Measurements from ENCODE around the gene RRP1. TPM values are rescaled to one million over a fixed set of nuclear protein-coding genes. Genes with fewer than 3 reads are reported as not detected.

RRP1 gene
- total and polyA plus RNA-seq, 4 donors: 4.4 to 18.1 (median 17.7) TPM

DNA sequence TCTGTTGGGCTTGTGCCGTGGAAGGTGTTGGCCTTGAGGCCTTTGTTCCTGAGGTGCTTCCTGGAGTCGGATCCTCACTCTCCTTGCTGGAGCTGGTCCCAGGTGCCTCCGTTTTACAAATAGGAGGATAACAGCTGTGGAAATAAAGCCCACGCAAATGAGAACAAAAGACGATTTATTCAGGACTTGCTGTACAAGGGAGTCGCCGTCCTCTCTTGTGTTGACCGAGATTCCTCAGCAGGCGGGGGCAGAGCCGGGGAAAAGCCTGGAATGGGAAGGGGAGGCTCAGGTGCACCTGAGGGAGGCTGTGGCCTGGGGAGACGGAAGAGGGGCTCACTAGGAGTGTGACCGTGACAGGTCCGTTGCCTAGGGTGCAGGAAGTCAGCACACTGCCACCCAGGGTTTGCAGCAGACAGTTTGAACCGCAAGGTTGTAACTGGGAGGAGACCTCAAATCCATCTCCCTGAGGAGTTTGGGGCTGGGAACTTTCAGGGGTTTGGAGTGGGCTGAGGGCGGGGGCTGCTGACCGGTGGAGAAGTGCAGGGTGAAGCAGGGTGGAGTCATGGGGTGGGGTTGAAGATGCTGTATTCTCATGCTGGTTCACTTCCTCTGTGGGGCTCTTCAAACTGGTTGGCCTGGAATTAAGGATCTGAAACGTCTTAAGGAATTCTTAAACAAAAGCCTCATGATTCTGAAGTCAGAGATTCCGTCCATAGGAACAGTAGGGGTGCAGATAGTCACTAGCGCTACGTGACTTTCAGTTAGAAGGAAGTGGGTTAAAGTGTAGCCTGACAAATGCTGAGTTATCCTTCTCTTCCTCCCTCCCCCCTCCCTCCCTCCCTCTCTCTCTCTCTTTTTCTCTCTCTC, 10.7 kb upstream of the RRP1 start:
- WGBS, 2 donors: 65 to 70% methylated on average over 20 of the region's 20 CpGs
- H3K4me3 ChIP-seq (ENCODE audit: low read length in 2 of 2): no peak overlapping the region
- H3K9me3 ChIP-seq (ENCODE audit: control insufficient read depth, low read length): no peaks in the 10 kb centered on the region
- H3K4me1 ChIP-seq (ENCODE audit: control insufficient read depth in 1 of 2, insufficient read depth in 2 of 2, low read length in 2 of 2): no peaks in the 10 kb centered on the region
- no peak overlapping the region for H3K27ac ChIP-seq (ENCODE audit: low read depth in 1 of 2, low read length in 2 of 2)
- H3K27me3 ChIP-seq (ENCODE audit: control insufficient read depth in 1 of 2, insufficient read depth in 2 of 2, low read length in 1 of 2): no peaks in the 10 kb centered on the region
- no peak for ATAC-seq (ENCODE audit: low FRiP score)
- intact Hi-C loops (cut with DNase I): loop anchor here (10.0 kb wide), 2 partner anchors 54 to 94 kb away; no protein-coding TSS in a partner anchor
- no peaks in the 10 kb centered on the region for H3K36me3 ChIP-seq (ENCODE audit: control insufficient read depth in 1 of 2, insufficient read depth in 2 of 2, low read length in 1 of 2)
- DNase-seq: no peak

DNA sequence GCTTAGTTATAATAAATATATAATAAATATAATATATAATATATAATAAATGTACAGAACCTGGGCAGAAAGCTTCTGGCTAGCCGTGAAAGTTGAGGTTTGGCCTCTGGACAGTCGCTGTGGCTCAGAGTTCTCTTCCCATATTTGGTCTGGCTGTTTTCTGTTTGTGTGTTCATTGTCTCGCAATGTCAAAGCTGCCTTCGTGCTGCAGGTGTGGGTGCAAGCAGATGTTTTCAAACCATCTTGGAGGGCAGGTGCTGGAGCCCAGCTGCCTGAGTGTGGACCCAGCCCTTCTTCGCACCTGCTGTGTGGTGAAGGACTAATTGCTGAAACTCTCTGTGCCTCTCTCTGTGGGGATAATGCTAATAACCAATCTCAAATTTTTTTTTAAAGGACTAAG, 9.7 kb upstream of the RRP1 start:
- Histone ChIP-seq H3K4me3 (ENCODE audit: low read length in 2 of 2) (no peak overlapping the region), H3K4me1 (ENCODE audit: control insufficient read depth in 1 of 2, insufficient read depth in 2 of 2, low read length in 2 of 2) (no peaks in the 10 kb centered on the region), H3K27me3 (ENCODE audit: control insufficient read depth in 1 of 2, insufficient read depth in 2 of 2, low read length in 1 of 2) (no peaks in the 10 kb centered on the region), H3K36me3 (ENCODE audit: control insufficient read depth in 1 of 2, insufficient read depth in 2 of 2, low read length in 1 of 2) (no peaks in the 10 kb centered on the region), H3K9me3 (ENCODE audit: control insufficient read depth, low read length) (no peaks in the 10 kb centered on the region), H3K27ac (ENCODE audit: low read depth in 1 of 2, low read length in 2 of 2) (no peak overlapping the region)
- DNase-seq: no peak
- WGBS, 2 donors: 85 to 87% methylated on average over 5 of the region's 5 CpGs
- no peak for ATAC-seq (ENCODE audit: low FRiP score)
- intact Hi-C loops (cut with DNase I): loop anchor here (10.0 kb wide), 2 partner anchors 55 to 95 kb away; no protein-coding TSS in a partner anchor

GRCh38 chr21:43781846-43782245, 7.5 kb upstream of the RRP1 start:
- H3K27me3 ChIP-seq (ENCODE audit: control insufficient read depth in 1 of 2, insufficient read depth in 2 of 2, low read length in 1 of 2): no peaks in the 10 kb centered on the region

GRCh38 chr21:43782431-43783097, 6.8 kb upstream of the RRP1 start:
- ATAC-seq (ENCODE audit: low FRiP score): no peak
- intact Hi-C loops (cut with DNase I): no loop called here
- Histone ChIP-seq H3K4me1 (ENCODE audit: control insufficient read depth in 1 of 2, insufficient read depth in 2 of 2, low read length in 2 of 2) (no peaks in the 10 kb centered on the region), H3K27ac (ENCODE audit: low read depth in 1 of 2, low read length in 2 of 2) (no peak overlapping the region), H3K9me3 (ENCODE audit: control insufficient read depth, low read length) (no peaks in the 10 kb centered on the region), H3K4me3 (ENCODE audit: low read length in 2 of 2) (no peak overlapping the region), H3K27me3 (ENCODE audit: control insufficient read depth in 1 of 2, insufficient read depth in 2 of 2, low read length in 1 of 2) (no peaks in the 10 kb centered on the region), H3K36me3 (ENCODE audit: control insufficient read depth in 1 of 2, insufficient read depth in 2 of 2, low read length in 1 of 2) (no peaks in the 10 kb centered on the region)
- DNase-seq: no peak
- WGBS, 2 donors: 73% methylated on average over 5 of the region's 5 CpGs

More at GRCh38 chr21:43781846-43782245, 7.5 kb upstream of the RRP1 start:
- WGBS, 2 donors: 85 to 89% methylated on average over 6 of the region's 6 CpGs
- Histone ChIP-seq H3K9me3 (ENCODE audit: control insufficient read depth, low read length) (no peaks in the 10 kb centered on the region), H3K4me1 (ENCODE audit: control insufficient read depth in 1 of 2, insufficient read depth in 2 of 2, low read length in 2 of 2) (no peaks in the 10 kb centered on the region), H3K36me3 (ENCODE audit: control insufficient read depth in 1 of 2, insufficient read depth in 2 of 2, low read length in 1 of 2) (no peaks in the 10 kb centered on the region), H3K4me3 (ENCODE audit: low read length in 2 of 2) (no peak overlapping the region), H3K27ac (ENCODE audit: low read depth in 1 of 2, low read length in 2 of 2) (no peak overlapping the region)
- ATAC-seq (ENCODE audit: low FRiP score) (no peak), DNase-seq (no peak)
- intact Hi-C loops (cut with DNase I): no loop called here

DNA sequence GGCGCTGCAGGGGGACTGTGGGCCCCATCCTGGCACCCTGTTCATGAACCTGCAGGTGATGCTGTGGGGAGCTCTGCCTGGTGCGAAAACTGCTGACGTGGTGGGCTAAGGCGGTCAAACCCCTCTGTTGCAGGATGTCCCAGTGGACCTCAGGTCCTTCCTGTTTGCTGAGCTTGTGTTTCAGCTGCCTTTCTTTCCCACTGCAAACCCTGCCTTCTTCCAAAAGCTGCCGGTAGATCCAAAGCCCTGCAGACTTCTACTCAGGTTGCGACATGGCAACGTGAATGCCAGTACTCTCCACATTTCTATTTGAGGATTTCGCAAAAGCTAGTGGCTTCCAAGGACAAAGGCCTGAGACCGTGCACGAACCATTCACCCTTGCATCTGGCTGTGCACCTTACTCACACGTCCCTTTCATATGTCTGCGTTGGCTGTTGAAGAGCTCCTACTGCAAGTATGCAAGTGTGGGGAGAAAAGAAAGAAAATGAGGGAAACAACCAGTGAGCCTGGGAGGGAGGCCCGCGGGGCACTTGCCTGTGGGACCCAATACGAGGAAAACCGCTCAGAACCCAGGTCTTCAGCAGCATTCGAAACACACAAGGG, 6.2 kb upstream of the RRP1 start:
- ATAC-seq (ENCODE audit: low FRiP score) (no peak), DNase-seq (peak in 1 of 2 donors; percentile 66)
- Histone ChIP-seq H3K27ac (ENCODE audit: low read depth in 1 of 2, low read length in 2 of 2) (no peak overlapping the region), H3K4me1 (ENCODE audit: control insufficient read depth in 1 of 2, insufficient read depth in 2 of 2, low read length in 2 of 2) (no peaks in the 10 kb centered on the region), H3K9me3 (ENCODE audit: control insufficient read depth, low read length) (no peaks in the 10 kb centered on the region), H3K27me3 (ENCODE audit: control insufficient read depth in 1 of 2, insufficient read depth in 2 of 2, low read length in 1 of 2) (no peaks in the 10 kb centered on the region), H3K36me3 (ENCODE audit: control insufficient read depth in 1 of 2, insufficient read depth in 2 of 2, low read length in 1 of 2) (no peaks in the 10 kb centered on the region), H3K4me3 (ENCODE audit: low read length in 2 of 2) (no peak overlapping the region)
- intact Hi-C loops (cut with DNase I): no loop called here
- 82 to 83% methylated on average over 17 of the region's 17 CpGs for WGBS, 2 donors

- intact Hi-C loops (cut with DNase I): no loop called here
Observed at GRCh38 chr21:43785134-43785533, 4.2 kb upstream of the RRP1 start.

GRCh38 chr21:43786300-43786806, 3.0 kb upstream of the RRP1 start:
- H3K36me3 ChIP-seq (ENCODE audit: control insufficient read depth in 1 of 2, insufficient read depth in 2 of 2, low read length in 1 of 2): no peaks in the 10 kb centered on the region
- H3K9me3 ChIP-seq (ENCODE audit: control insufficient read depth, low read length): no peaks in the 10 kb centered on the region
- H3K27ac ChIP-seq (ENCODE audit: low read depth in 1 of 2, low read length in 2 of 2): no peak overlapping the region
- no peaks in the 10 kb centered on the region for H3K27me3 ChIP-seq (ENCODE audit: control insufficient read depth in 1 of 2, insufficient read depth in 2 of 2, low read length in 1 of 2)
- no peak for DNase-seq
- intact Hi-C loops (cut with DNase I): no loop called here
- H3K4me3 ChIP-seq (ENCODE audit: low read length in 2 of 2): no peak overlapping the region
- ATAC-seq (ENCODE audit: low FRiP score): no peak
- no peaks in the 10 kb centered on the region for H3K4me1 ChIP-seq (ENCODE audit: control insufficient read depth in 1 of 2, insufficient read depth in 2 of 2, low read length in 2 of 2)
- WGBS, 2 donors: 92% methylated on average over 18 of the region's 18 CpGs

More at GRCh38 chr21:43785134-43785533, 4.2 kb upstream of the RRP1 start:
- ATAC-seq (ENCODE audit: low FRiP score) (no peak), DNase-seq (no peak)
- H3K9me3 ChIP-seq (ENCODE audit: control insufficient read depth, low read length): no peaks in the 10 kb centered on the region
- WGBS, 2 donors: 44 to 46% methylated on average over 3 of the region's 3 CpGs
- no peaks in the 10 kb centered on the region for H3K36me3 ChIP-seq (ENCODE audit: control insufficient read depth in 1 of 2, insufficient read depth in 2 of 2, low read length in 1 of 2)
- no peaks in the 10 kb centered on the region for H3K4me1 ChIP-seq (ENCODE audit: control insufficient read depth in 1 of 2, insufficient read depth in 2 of 2, low read length in 2 of 2)
- no peak overlapping the region for H3K27ac ChIP-seq (ENCODE audit: low read depth in 1 of 2, low read length in 2 of 2)
- H3K4me3 ChIP-seq (ENCODE audit: low read length in 2 of 2): no peak overlapping the region
- H3K27me3 ChIP-seq (ENCODE audit: control insufficient read depth in 1 of 2, insufficient read depth in 2 of 2, low read length in 1 of 2): no peaks in the 10 kb centered on the region

DNA sequence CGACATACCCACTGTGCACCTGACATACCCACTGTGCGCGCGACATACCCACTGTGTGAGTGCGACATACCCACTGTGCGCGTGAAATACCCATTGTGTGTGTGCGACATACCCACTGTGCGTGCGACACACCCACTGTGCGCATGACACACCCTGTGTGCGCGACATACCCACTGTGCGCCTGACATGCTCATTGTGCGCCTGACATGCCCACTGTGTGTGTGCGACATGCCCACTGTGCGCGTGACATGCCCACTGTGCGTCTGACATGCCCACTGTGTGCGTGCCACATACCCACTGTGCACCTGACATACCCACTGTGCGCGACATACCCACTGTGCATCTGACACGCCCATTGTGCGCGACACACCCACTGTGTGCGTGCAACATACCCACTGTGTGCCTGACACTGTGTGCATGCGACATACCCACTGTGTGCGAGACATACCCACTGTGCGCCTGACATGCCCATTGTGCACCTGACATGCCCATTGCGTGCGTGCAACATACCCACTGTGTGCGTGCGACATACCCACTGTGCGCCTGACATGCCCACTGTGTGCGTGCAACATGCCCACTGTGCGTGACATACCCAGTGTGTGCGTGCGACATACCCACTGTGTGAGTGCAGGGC, 2.5 kb upstream of the RRP1 start:
- Histone ChIP-seq H3K4me3 (ENCODE audit: low read length in 2 of 2) (no peak overlapping the region), H3K9me3 (ENCODE audit: control insufficient read depth, low read length) (no peaks in the 10 kb centered on the region), H3K27ac (ENCODE audit: low read depth in 1 of 2, low read length in 2 of 2) (no peak overlapping the region), H3K36me3 (ENCODE audit: control insufficient read depth in 1 of 2, insufficient read depth in 2 of 2, low read length in 1 of 2) (no peaks in the 10 kb centered on the region), H3K4me1 (ENCODE audit: control insufficient read depth in 1 of 2, insufficient read depth in 2 of 2, low read length in 2 of 2) (no peaks in the 10 kb centered on the region), H3K27me3 (ENCODE audit: control insufficient read depth in 1 of 2, insufficient read depth in 2 of 2, low read length in 1 of 2) (no peaks in the 10 kb centered on the region)
- ATAC-seq (ENCODE audit: low FRiP score): no peak
- intact Hi-C loops (cut with DNase I): no loop called here
- 93 to 97% methylated on average over 38 of the region's 38 CpGs for WGBS, 2 donors
- peak in 1 of 2 donors; percentile 67 for DNase-seq
